22Rv1 (cell line): ENCODE results near the gene GNG11.

Experiments used
- CTCF ChIP-seq: fragments of 450-650 bp; IDR thresholded peaks from 2 replicates; pipeline ENCODE4 v1.5.1; 2017; ENCODE audit warnings: mild to moderate bottlenecking
- ZFX ChIP-seq: fragments of 450-650 bp; IDR thresholded peaks from 2 replicates; pipeline ENCODE4 v1.6.1; 2017; ENCODE audit warnings: antibody characterized with exemption, borderline replicate concordance

- TF ChIP-seq CTCF (no peak), ZFX (no peak)
Measured at GRCh38 chr7:93913197-93913596, 8.3 kb upstream of the GNG11 start.
